GM18909 (cell line): ENCODE measurements around the gene PRKN.
"Not testable (repeated sequence)": the region's sequence is repeated elsewhere in the genome, so short reads cannot be mapped to it uniquely, and the experiment has no call there.

Experiments used
- ATAC-seq: cut with Tn5 transposase; IDR thresholded peaks from one replicate; pipeline ENCODE4 v1.9.1; 2021; ENCODE audit warnings: mild to moderate bottlenecking; ENCODE audit not compliant: unreplicated experiment, poor library complexity

The PRKN gene

DNA sequence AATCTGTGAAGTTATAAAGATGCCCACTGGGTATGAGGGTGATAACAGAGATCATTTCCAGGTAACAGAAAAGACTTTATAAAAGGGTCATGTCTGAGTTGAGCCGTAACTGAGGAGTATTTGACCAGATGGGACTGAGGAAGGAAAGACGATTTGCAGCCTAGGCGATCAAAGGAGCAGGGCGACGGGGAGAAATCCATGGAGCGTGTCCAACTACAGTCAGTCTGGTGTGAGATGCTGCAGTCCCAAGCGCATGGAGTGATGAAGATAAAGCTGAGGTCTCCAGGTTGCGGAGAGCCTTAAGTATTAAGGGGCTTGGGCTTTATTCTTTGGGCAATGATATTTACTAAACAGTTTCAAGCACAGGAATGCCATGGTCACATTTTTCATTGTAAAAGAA is 166.7 kb downstream of the PRKN start:
- ATAC-seq, result no peak

DNA sequence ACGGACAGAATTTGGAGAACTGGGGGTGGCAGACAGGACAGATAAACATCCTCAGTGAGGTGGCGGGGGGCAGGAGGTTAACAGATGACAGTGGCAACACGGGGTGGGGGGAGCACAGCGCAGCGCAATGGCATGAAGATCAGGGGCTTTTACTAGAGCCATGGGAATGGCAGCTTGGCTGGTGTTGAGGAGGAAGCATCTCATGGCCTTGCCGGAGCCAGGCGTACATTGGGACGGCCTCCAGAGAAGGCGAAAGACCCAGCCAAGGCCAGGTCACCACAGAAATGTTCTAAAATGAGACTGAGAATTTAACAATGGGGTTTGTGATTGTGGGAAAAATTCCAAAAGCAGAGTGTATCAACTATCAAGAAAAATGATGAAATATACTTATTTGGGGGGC is 173.0 kb downstream of the PRKN start:
- ATAC-seq, result no peak

- ATAC-seq, result no peak
Observed at GRCh38 chr6:162546905-162547304, 180.7 kb downstream of the PRKN start.

DNA sequence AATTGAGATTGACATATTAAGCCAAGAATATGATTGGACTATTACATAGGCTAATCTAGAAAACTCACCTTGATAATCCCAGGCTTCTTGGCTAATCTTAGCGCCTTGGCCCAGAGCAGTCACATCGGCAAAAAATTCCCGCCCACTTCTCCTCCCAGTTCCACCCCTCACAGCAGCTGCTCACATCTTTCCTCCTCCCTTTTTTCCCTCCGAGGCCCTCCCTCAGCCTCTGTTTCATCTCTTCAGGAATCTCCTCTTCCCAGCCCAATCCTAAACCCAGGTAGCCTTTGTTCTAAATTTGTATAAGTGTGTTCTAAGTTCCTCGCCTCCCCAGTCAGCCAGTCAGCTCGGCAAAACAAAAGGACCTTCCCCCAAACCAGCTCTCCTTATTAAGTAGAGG is 184.3 kb downstream of the PRKN start:
- ATAC-seq, result no peak

DNA sequence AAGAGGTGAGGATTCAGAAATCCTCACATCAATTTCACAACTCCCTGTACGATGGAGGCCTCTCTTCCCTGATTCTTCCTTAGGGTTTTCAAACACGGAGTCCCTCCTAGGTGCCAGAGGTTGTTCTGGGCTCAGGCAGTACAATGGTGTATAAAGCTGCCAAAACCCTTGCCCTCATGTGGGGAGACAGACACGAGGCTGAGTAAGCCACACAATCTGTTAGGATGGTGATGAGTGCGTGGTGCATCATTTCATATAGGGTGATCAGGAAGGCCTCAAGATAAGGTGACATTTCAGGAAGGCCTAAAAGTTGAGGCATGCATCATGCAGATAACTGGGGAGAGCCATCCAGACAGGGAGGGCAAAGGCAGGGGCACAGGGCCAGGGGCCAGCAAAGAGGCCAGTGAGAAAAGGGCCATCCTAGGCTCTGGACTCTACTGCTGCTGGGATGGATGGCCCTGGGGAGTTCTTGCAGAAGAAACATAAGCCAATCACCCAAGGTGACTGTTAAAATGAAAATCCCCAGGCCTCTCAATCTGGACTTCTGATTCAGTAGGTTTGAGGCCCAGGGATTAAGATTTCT is 186.5 kb downstream of the PRKN start:
- ATAC-seq, result no peak

GRCh38 chr6:162539321-162539720 is 188.2 kb downstream of the PRKN start:
- ATAC-seq, result no peak

DNA sequence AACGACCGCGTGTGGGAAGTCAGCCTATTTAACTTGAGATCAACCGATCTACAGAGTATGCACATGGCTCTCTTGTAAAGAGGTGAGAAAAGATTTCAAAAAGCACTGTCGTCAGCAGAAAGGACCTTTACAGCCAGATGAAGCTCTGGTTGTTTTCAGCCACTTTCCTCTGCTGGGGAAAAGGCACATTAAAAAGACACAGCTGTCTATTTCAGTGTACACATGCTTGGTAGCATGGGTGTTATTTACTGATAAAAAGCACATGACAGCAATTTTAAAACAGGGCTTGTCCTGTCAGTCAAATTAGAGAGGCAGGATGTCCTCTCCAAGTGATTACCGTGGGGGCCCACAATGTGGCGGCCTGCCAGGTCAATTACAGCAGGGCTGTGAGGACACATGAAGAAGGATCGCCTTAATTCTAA is 188.9 kb downstream of the PRKN start:
- no peak for ATAC-seq

- no peak for ATAC-seq
Observed at GRCh38 chr6:162533009-162533400, 194.6 kb downstream of the PRKN start.

DNA sequence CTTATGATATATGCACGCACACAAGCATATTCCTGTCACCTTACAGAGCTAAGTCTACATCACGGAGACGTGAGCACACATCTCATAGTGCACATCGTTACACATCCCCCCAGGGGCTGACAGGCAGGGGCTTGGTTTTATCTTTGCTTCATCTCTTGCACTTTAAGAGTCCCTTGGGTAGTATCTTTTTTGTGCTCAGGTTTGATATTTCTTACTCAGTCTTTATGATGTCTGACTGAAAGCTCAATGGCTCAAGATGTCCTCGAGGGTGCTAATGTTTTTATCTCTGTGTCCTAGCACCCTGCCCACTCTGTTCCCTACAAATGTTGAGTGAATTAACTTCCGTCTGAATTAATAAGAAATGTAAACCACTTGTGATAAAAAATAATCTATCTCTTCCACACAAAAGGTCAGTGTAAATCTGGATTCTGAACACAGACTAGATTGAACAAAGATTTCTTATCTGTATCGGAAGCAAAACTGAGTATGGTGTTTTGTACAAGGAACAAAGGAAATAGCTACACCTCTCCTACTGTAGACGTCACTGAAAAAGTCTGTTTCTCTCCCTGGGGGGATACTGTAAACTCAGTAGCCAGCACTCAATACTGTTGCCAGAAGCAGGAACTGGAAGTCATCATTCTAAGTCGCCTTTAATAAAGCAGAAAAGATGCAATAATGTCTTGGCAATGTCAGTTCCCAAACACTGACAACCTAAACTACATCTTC is 195.1 kb downstream of the PRKN start:
- ATAC-seq, result no peak

DNA sequence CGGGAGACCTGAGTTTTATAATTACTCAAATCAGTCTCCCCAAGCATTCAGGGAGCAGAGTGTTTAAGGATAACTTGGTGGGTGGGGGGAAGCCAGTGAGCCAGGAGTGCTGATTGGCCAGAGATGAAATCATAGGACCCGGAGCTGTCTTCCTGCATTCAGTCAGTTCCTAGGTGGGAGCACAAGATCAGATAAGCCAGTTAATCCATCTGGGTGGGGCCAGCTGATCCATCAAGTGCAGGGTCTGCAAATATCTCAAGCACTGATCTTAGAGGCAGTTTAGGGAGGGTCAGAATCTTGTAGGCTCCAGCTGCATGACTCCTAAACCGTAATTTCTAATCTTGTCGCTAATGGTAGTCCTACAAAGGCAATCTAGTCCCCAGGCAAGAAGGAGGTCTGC is 196.2 kb downstream of the PRKN start:
- ATAC-seq, result not testable (repeated sequence)

- no peak for ATAC-seq
Observed at GRCh38 chr6:162528538-162528937, 199.0 kb downstream of the PRKN start.

- ATAC-seq, result no peak
Observed at GRCh38 chr6:162526960-162527359, 200.6 kb downstream of the PRKN start.

DNA sequence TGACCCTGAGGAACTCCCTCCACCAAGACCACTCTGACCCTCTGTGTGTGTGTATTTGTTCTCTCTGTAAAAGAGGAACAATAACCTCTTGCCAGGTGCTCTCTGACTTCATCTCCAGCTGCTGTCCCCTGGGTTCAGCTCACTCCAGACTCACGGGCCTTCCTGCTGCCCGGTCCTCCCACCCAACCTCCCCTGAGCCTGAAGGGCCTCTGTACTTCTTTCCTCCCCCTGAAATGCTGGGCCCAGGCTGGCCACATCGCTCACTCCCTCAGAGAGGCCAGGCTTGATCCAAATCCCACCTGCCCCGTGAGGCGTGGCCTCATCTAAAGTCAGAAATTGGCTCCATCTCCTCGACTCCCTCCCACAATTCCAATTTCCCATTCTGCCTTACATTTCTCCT is 202.4 kb downstream of the PRKN start:
- no peak for ATAC-seq

- no peak for ATAC-seq
Observed at GRCh38 chr6:162512744-162513143, 214.8 kb downstream of the PRKN start.

GRCh38 chr6:162497389-162497788 is 230.2 kb downstream of the PRKN start:
- no peak for ATAC-seq

- no peak for ATAC-seq
Observed at GRCh38 chr6:162493917-162494316, 233.6 kb downstream of the PRKN start.

GRCh38 chr6:162491637-162492036 is 235.9 kb downstream of the PRKN start:
- no peak for ATAC-seq

GRCh38 chr6:162489101-162489976 is 238.2 kb downstream of the PRKN start:
- no peak for ATAC-seq

- ATAC-seq, result no peak
Observed at GRCh38 chr6:162488444-162488843, 239.1 kb downstream of the PRKN start.

DNA sequence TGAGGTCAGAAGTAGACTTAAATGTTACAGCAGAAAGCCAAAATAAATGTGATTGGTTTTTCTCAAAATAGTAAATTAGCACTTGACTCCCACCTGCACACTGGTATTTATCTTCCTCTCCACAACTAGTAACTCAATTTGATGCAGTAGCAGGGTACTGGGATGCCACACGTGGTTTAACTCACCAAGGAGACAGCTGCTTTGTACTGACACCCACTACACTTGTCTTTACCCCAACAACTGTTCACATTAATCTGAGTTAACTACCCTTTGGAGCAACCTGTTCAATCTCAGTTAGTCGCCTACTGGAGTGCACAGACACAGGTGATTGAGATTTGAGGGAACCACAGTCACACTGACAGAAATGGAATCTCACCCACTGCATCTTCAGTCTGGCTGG is 242.1 kb downstream of the PRKN start:
- no peak for ATAC-seq

DNA sequence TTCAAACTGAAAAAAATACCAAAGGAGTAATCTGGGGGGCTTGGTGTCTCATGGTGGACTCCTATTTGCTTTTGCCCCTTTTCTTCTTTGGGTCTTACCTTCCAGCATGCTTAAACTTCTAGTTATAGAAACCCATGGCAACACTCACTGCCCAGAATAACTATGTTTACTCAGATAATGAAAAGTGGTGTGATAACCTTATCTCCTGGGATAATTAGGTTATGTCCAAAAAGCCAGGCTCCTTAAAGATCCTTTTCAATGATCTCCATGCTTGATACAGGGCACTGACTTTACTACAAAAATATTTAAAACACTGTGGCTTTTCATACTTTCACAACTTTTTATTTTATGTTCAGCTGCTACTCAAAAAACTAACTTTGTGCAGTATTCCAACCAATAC is 245.6 kb downstream of the PRKN start:
- ATAC-seq, result no peak
